Measurements from ENCODE around the gene PAK4. TPM values are rescaled to one million over a fixed set of nuclear protein-coding genes. Genes with fewer than 3 reads are reported as not detected.

The PAK4 gene
- total and polyA plus RNA-seq, 2 experiments from 2014 or later: 20.3 to 39.6 TPM

DNA sequence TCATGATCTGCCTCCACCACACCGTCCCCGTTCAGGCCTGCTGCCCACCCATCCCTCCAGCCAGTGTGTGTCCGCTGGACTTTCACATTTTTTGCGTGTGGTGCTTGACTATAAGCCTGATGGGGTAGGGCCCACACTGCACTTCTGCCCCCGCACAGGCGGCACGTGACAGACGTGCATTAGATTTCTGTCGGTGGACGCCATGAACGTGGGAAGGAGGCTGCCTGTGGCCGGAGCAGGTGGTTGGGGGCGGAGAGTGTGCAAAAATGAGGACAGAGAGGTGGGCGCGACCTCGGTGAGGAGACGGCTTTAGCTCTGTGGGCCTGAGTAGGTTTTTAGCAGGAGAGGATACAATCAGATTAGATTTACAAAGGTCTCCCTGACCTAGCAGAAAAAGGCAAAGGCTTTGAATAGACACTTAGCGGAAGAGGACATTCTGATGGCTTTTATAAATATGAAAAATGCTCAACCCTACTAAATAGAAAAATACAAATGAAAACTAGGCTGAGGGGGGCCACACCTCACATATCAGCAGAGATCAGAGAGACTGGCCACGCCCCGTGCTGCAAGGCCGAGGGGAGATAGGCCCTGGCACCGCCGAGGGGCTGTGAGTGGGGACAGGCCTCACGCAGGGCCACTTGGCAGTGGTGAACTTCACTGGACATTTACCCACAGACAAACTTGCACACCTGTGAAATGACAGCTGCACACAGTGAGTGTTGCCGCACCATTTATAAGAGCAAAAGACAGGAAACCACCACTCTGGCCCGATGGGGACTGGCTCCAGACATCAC lies 25.4 kb downstream of the PAK4 start:
- H4K20me1 ChIP-seq (ENCODE audit: insufficient read depth, poor library complexity, severe bottlenecking): peaks cover 22% of the 10 kb centered on the region
- DNase-seq (ENCODE audit: low spot score): no peak
- H3K4me3 ChIP-seq: no peak overlapping the region
- H3K27ac ChIP-seq: no peak overlapping the region
- no peaks in the 10 kb centered on the region for H3K9me3 ChIP-seq (ENCODE audit: low read depth)
- H3K9me2 ChIP-seq (replicated peaks; ENCODE audit: insufficient read depth): no peaks in the 10 kb centered on the region
- no peaks in the 10 kb centered on the region for H3K27me3 ChIP-seq
- TF ChIP-seq EZH2 (IDR thresholded peaks at IDR 0.05; ENCODE audit: borderline replicate concordance) (no peak), EZH2phosphoT487 (IDR thresholded peaks at IDR 0.05; ENCODE audit: low read depth, severe bottlenecking, unreplicated experiment) (no peak)
- TF ChIP-seq, protein P1, sequence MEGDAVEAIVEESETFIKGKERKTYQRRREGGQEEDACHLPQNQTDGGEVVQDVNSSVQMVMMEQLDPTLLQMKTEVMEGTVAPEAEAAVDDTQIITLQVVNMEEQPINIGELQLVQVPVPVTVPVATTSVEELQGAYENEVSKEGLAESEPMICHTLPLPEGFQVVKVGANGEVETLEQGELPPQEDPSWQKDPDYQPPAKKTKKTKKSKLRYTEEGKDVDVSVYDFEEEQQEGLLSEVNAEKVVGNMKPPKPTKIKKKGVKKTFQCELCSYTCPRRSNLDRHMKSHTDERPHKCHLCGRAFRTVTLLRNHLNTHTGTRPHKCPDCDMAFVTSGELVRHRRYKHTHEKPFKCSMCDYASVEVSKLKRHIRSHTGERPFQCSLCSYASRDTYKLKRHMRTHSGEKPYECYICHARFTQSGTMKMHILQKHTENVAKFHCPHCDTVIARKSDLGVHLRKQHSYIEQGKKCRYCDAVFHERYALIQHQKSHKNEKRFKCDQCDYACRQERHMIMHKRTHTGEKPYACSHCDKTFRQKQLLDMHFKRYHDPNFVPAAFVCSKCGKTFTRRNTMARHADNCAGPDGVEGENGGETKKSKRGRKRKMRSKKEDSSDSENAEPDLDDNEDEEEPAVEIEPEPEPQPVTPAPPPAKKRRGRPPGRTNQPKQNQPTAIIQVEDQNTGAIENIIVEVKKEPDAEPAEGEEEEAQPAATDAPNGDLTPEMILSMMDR (IDR thresholded peaks at IDR 0.05; ENCODE audit: poor library complexity): no peak
- H2AFZ ChIP-seq: no peak overlapping the region
- peaks cover 27% of the 10 kb centered on the region for H3K4me1 ChIP-seq (ENCODE audit: insufficient read depth)
- WGBS (ENCODE audit: low lambda C conversion rate, missing lambda C conversion rate): 86% methylated on average over 26 of the region's 26 CpGs
- no peak overlapping the region for H3K4me2 ChIP-seq
- H3K36me3 ChIP-seq (replicated peaks; ENCODE audit: insufficient read depth, low read depth): no peaks in the 10 kb centered on the region
- H3K79me2 ChIP-seq: peaks cover 99% of the 10 kb centered on the region

DNA sequence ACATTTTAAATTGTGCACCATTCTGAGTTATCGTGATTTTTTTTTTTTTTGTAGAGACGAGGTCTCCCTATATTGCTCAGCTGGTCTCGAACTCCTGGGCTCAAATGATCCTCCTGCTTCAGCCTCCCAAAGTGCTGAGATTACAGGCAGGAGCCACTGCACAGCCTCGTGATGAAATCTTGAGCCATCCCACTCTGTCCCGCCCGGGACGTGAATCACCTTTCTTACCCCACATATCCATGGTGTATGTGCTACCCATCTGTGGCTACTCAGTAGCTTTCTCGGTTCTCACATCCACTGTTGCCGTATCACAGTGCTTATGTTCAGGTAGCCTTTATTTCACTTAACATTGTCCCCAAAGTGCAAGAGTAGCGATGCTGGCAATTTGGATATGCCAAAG lies 26.5 kb downstream of the PAK4 start:
- no peak overlapping the region for H3K27ac ChIP-seq
- no peak overlapping the region for H3K4me3 ChIP-seq
- no peak overlapping the region for H3K4me2 ChIP-seq
- H3K9me3 ChIP-seq (ENCODE audit: low read depth): no peaks in the 10 kb centered on the region
- no peaks in the 10 kb centered on the region for H3K36me3 ChIP-seq (replicated peaks; ENCODE audit: insufficient read depth, low read depth)
- DNase-seq (ENCODE audit: low spot score): no peak
- peaks cover 32% of the 10 kb centered on the region for H3K4me1 ChIP-seq (ENCODE audit: insufficient read depth)
- WGBS (ENCODE audit: low lambda C conversion rate, missing lambda C conversion rate): 92% methylated on average over 10 of the region's 10 CpGs
- peaks cover 24% of the 10 kb centered on the region for H4K20me1 ChIP-seq (ENCODE audit: insufficient read depth, poor library complexity, severe bottlenecking)
- peaks cover 100% of the 10 kb centered on the region for H3K79me2 ChIP-seq
- no peak for TF ChIP-seq EZH2 (IDR thresholded peaks at IDR 0.05; ENCODE audit: borderline replicate concordance)
- TF ChIP-seq EZH2phosphoT487 (IDR thresholded peaks at IDR 0.05; ENCODE audit: low read depth, severe bottlenecking, unreplicated experiment): no peak
- TF ChIP-seq, protein P1 (IDR thresholded peaks at IDR 0.05; ENCODE audit: poor library complexity): no peak
- H3K9me2 ChIP-seq (replicated peaks; ENCODE audit: insufficient read depth): no peaks in the 10 kb centered on the region
- H3K27me3 ChIP-seq: no peaks in the 10 kb centered on the region
- no peak overlapping the region for H2AFZ ChIP-seq

DNA sequence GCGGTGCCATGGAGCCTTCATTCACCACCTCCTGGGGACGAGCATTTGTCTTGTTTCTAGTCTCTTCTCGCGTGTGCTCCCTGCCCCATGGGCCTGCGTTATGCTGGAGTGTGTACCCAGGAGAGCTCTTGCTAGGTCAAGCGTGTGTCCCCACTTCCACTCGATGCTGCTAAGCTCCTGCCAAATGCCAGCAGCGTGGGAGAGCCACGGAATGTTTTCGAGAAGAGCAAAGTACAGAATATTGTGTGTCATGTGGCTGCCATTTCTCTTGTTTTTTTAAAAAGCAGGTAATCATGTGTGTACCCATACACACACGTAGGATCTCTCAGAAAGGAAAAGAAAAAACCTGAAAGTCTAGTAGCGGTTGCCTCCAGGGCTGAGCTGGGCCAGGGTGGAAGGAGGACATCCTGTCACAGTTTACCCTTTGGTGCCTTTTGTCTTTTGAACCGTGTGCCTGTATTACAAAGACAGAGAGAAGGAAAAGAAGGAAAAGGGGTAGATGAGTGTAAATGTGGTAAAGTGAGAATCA lies 28.6 kb downstream of the PAK4 start:
- Histone ChIP-seq H3K4me2 (peak overlapping the region; percentile 36), H3K9me2 (replicated peaks; ENCODE audit: insufficient read depth) (no peaks in the 10 kb centered on the region), H2AFZ (no peak overlapping the region), H3K79me2 (peaks cover 100% of the 10 kb centered on the region), H3K9me3 (ENCODE audit: low read depth) (no peaks in the 10 kb centered on the region), H3K27me3 (no peaks in the 10 kb centered on the region), H3K27ac (peak overlapping the region; percentile 52), H3K4me1 (ENCODE audit: insufficient read depth) (peaks cover 50% of the 10 kb centered on the region), H4K20me1 (ENCODE audit: insufficient read depth, poor library complexity, severe bottlenecking) (peaks cover 43% of the 10 kb centered on the region), H3K4me3 (no peak overlapping the region), H3K36me3 (replicated peaks; ENCODE audit: insufficient read depth, low read depth) (no peaks in the 10 kb centered on the region)
- 78% methylated on average over 13 of the region's 13 CpGs for WGBS (ENCODE audit: low lambda C conversion rate, missing lambda C conversion rate)
- TF ChIP-seq, protein P1 (IDR thresholded peaks at IDR 0.05; ENCODE audit: poor library complexity): no peak
- TF ChIP-seq EZH2 (IDR thresholded peaks at IDR 0.05; ENCODE audit: borderline replicate concordance) (no peak), EZH2phosphoT487 (IDR thresholded peaks at IDR 0.05; ENCODE audit: low read depth, severe bottlenecking, unreplicated experiment) (no peak)
- DNase-seq (ENCODE audit: low spot score): no peak
